ENCODE data around the gene BMAL1. TPM values are rescaled to one million over a fixed set of nuclear protein-coding genes. Genes with fewer than 3 reads are reported as not detected.

BMAL1 gene
- total RNA-seq, 1 experiment from 2014 or later: 10.9 TPM

DNA sequence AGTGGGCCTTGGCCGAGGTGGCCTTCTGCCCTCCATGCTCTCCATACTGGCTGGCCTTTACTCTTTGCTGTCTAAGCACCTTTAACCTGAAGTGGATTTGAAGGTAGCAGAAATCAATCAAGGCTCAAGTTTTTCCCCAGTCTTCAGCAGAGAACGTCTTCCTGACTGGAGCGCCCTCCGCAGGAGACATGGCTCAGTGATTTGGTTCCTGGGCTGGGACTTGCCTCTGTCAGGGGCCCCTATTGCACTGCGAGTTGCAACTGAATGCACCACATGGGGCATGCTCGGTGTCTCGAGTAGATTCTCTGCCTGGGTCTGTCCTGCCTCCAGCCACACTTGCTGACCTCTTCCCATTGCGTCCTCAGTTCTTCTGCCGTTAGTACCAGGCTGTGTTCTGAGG is 79.6 kb downstream of the BMAL1 start:
- DNase-seq (no peak), ATAC-seq (no peak)
- Histone ChIP-seq H4K20me1 (ENCODE audit: low read length) (no peaks in the 10 kb centered on the region), H3K9ac (ENCODE audit: low read length) (no peak overlapping the region), H3K36me3 (ENCODE audit: low read depth, low read length) (no peaks in the 10 kb centered on the region), H3K79me2 (ENCODE audit: low read length) (no peaks in the 10 kb centered on the region), H3K27ac (ENCODE audit: low read length) (no peak overlapping the region), H3K9me2 (replicated peaks; ENCODE audit: low read length) (no peaks in the 10 kb centered on the region), H3F3A (ENCODE audit: low read length, unreplicated experiment) (no peaks in the 10 kb centered on the region), H3K9me3 (ENCODE audit: low read length) (no peaks in the 10 kb centered on the region), H3K4me1 (ENCODE audit: insufficient read depth, low read length) (no peaks in the 10 kb centered on the region), H2AFZ (ENCODE audit: low read length) (no peak overlapping the region), H3K27me3 (ENCODE audit: low read length) (no peaks in the 10 kb centered on the region), H3K4me3 (ENCODE audit: low read length) (no peak overlapping the region), H3K4me2 (ENCODE audit: low read length) (no peak overlapping the region)
- no TSS peak for BruUV-seq (replicated peaks)
- POLR2A ChIA-PET (ENCODE audit: unreplicated experiment): no interaction called here
- TF ChIP-seq EZH2phosphoT487 (IDR thresholded peaks at IDR 0.05; ENCODE audit: borderline replicate concordance, low read length) (no peak), EZH2 (IDR thresholded peaks at IDR 0.05; ENCODE audit: low read length, unreplicated experiment) (no peak)
- TF ChIP-seq, protein P1, sequence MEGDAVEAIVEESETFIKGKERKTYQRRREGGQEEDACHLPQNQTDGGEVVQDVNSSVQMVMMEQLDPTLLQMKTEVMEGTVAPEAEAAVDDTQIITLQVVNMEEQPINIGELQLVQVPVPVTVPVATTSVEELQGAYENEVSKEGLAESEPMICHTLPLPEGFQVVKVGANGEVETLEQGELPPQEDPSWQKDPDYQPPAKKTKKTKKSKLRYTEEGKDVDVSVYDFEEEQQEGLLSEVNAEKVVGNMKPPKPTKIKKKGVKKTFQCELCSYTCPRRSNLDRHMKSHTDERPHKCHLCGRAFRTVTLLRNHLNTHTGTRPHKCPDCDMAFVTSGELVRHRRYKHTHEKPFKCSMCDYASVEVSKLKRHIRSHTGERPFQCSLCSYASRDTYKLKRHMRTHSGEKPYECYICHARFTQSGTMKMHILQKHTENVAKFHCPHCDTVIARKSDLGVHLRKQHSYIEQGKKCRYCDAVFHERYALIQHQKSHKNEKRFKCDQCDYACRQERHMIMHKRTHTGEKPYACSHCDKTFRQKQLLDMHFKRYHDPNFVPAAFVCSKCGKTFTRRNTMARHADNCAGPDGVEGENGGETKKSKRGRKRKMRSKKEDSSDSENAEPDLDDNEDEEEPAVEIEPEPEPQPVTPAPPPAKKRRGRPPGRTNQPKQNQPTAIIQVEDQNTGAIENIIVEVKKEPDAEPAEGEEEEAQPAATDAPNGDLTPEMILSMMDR (conservative IDR thresholded peaks at IDR 0.05; ENCODE audit: low read depth, low read length): no peak
- intact Hi-C loops (cut with micrococcal nuclease): no loop called here
- CTCF ChIA-PET: no interaction called here

DNA sequence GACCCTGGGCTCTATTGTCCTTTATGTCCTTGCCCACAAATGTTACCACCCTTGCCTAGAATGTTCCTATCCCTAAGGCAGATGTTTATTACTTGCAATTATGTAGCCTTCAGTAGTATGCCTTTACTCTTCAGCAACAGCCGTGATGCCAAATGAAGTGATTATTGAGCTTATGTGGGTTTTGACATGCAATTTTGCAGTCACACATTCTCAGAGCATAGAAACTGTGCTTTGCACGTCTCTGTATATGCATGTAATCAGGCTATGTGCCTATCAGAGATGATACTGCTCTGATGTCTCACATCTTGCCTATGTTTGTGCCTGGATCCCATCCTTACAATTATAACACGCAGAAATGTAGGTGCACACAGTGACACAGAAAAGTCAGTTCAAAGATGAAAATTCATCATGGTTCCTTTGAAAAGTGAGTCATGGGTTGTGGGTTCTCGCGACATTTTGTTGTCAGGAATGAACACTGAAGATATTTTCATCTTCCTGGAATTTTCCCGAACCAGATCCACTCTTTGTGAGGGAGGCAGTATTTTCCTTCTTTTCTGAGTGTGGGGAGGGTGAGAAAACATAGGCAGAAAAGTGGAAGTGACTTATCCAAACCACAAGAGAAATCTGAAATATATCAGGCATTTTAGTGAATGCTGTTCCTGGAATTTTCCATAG is 81.1 kb downstream of the BMAL1 start:
- H3K4me2 ChIP-seq (ENCODE audit: low read length): no peak overlapping the region
- BruUV-seq (replicated peaks): no TSS peak
- no peaks in the 10 kb centered on the region for H3K79me2 ChIP-seq (ENCODE audit: low read length)
- ATAC-seq (no peak), DNase-seq (no peak)
- H3K4me3 ChIP-seq (ENCODE audit: low read length): no peak overlapping the region
- ChIA-PET CTCF (no interaction called here), POLR2A (ENCODE audit: unreplicated experiment) (no interaction called here)
- no peaks in the 10 kb centered on the region for H3K4me1 ChIP-seq (ENCODE audit: insufficient read depth, low read length)
- TF ChIP-seq, protein P1 (conservative IDR thresholded peaks at IDR 0.05; ENCODE audit: low read depth, low read length): no peak
- TF ChIP-seq EZH2 (IDR thresholded peaks at IDR 0.05; ENCODE audit: low read length, unreplicated experiment) (no peak), EZH2phosphoT487 (IDR thresholded peaks at IDR 0.05; ENCODE audit: borderline replicate concordance, low read length) (no peak)
- no peak overlapping the region for H2AFZ ChIP-seq (ENCODE audit: low read length)
- intact Hi-C loops (cut with micrococcal nuclease): no loop called here
- H3K27ac ChIP-seq (ENCODE audit: low read length): no peak overlapping the region
- no peaks in the 10 kb centered on the region for H3K9me3 ChIP-seq (ENCODE audit: low read length)
- H3K27me3 ChIP-seq (ENCODE audit: low read length): no peaks in the 10 kb centered on the region
- no peaks in the 10 kb centered on the region for H4K20me1 ChIP-seq (ENCODE audit: low read length)
- no peaks in the 10 kb centered on the region for H3K36me3 ChIP-seq (ENCODE audit: low read depth, low read length)
- H3K9ac ChIP-seq (ENCODE audit: low read length): no peak overlapping the region
- no peaks in the 10 kb centered on the region for H3K9me2 ChIP-seq (replicated peaks; ENCODE audit: low read length)
- H3F3A ChIP-seq (ENCODE audit: low read length, unreplicated experiment): no peaks in the 10 kb centered on the region

DNA sequence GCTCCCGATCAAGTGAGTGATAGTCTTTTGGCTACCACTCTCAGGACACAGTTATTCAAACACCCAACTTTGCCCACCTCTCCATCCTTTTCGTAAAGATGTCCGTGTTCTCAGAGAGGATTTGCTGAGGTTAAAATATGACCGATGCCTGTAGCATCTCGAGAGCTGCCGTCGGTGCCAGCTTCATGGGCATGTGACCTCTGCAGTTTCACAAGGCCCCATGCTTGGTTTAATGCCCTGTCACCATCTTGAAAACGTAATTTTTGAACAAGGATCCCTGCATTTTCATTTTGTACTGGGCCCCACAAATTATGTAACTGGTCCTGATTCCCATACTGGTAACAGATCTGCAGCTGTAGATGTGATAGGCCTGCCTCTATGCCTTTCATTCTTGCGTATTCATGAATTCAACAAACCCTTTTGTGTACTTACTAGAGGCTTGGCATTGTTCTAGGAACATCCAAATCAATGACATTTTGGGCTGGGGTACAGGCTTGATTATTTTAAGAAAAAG is 85.1 kb downstream of the BMAL1 start:
- Histone ChIP-seq H3K4me2 (ENCODE audit: low read length) (no peak overlapping the region), H3K27ac (ENCODE audit: low read length) (no peak overlapping the region), H3K4me3 (ENCODE audit: low read length) (no peak overlapping the region), H3K36me3 (ENCODE audit: low read depth, low read length) (no peaks in the 10 kb centered on the region), H3K9me2 (replicated peaks; ENCODE audit: low read length) (no peaks in the 10 kb centered on the region), H3K4me1 (ENCODE audit: insufficient read depth, low read length) (no peaks in the 10 kb centered on the region), H3K27me3 (ENCODE audit: low read length) (no peaks in the 10 kb centered on the region), H3K79me2 (ENCODE audit: low read length) (no peaks in the 10 kb centered on the region), H4K20me1 (ENCODE audit: low read length) (no peaks in the 10 kb centered on the region), H3F3A (ENCODE audit: low read length, unreplicated experiment) (no peaks in the 10 kb centered on the region), H3K9me3 (ENCODE audit: low read length) (no peaks in the 10 kb centered on the region), H3K9ac (ENCODE audit: low read length) (no peak overlapping the region), H2AFZ (ENCODE audit: low read length) (no peak overlapping the region)
- BruUV-seq (replicated peaks): no TSS peak
- TF ChIP-seq EZH2 (IDR thresholded peaks at IDR 0.05; ENCODE audit: low read length, unreplicated experiment) (no peak), EZH2phosphoT487 (IDR thresholded peaks at IDR 0.05; ENCODE audit: borderline replicate concordance, low read length) (no peak)
- TF ChIP-seq, protein P1 (conservative IDR thresholded peaks at IDR 0.05; ENCODE audit: low read depth, low read length): no peak
- intact Hi-C loops (cut with micrococcal nuclease): no loop called here
- POLR2A ChIA-PET (ENCODE audit: unreplicated experiment): interaction anchor here (0.7 kb wide), 1 partner anchor 204 kb away, joined by 5 read pairs; no protein-coding TSS in a partner anchor
- no peak for DNase-seq
- CTCF ChIA-PET: no interaction called here
- no peak for ATAC-seq
